IMR-90 (cell line): ENCODE results near the gene ZNF48. TPM values are rescaled to one million over a fixed set of nuclear protein-coding genes. Genes with fewer than 3 reads are reported as not detected.

Experiments used
- ATAC-seq: fragments of 200-7000 bp; cut with Tn5 transposase; 2 replicates; pipeline ENCODE4 v1.9.1; 2020; ENCODE audit warnings: low read depth, mild to moderate bottlenecking, moderate library complexity
- BruUV-seq: library from RNA; stranded (reverse); fragments of 400-500 nt; replicated peaks from 2 replicates; lab custom pipeline; 2021; lab: Mats Ljungman, UMichigan
- CTCF ChIA-PET: fragments of 300-600 bp; formaldehyde crosslinking; extraction: SDS; loops from one replicate; lab custom pipeline; 2021; ENCODE audit warnings: antibody characterized with exemption; lab: Yijun Ruan, JAX
- POLR2A ChIA-PET: fragments of 300-600 bp; sonication (Branson Sonifier 250); formaldehyde crosslinking; loops from one replicate; lab custom pipeline; 2022; ENCODE audit warnings: antibody characterized with exemption; ENCODE audit not compliant: unreplicated experiment; lab: Charles Lee
- DNase-seq: peaks from one replicate; pipeline ENCODE4 v3.0.0; 2013
- H2AFZ ChIP-seq: replicated peaks from 2 replicates; pipeline ENCODE3; 2013; ENCODE audit warnings: low read length, mild to moderate bottlenecking; ENCODE audit not compliant: poor library complexity
- H2AK5ac ChIP-seq: 2 replicates; pipeline ENCODE4 v1.6.1; 2013; ENCODE audit warnings: low read depth, low read length, inconsistent platforms
- H2AK9ac ChIP-seq: replicated peaks from 2 replicates; pipeline ENCODE3; 2013; ENCODE audit warnings: mild to moderate bottlenecking, low read depth, low read length, moderate library complexity; ENCODE audit not compliant: poor library complexity
- H2BK120ac ChIP-seq: 2 replicates; pipeline ENCODE4 v1.6.1; 2013; ENCODE audit warnings: low read depth, low read length, inconsistent platforms
- H2BK15ac ChIP-seq: 3 replicates; pipeline ENCODE4 v1.6.1; 2013; ENCODE audit warnings: low read depth, low read length, inconsistent platforms
- H2BK20ac ChIP-seq: 2 replicates; pipeline ENCODE4 v1.6.1; 2013; ENCODE audit warnings: low read depth, mild to moderate bottlenecking, inconsistent platforms, low read length, moderate library complexity
- H2BK5ac ChIP-seq: 2 replicates; pipeline ENCODE4 v1.6.1; 2013; ENCODE audit warnings: mild to moderate bottlenecking, low read depth, low read length, inconsistent platforms; ENCODE audit not compliant: poor library complexity, severe bottlenecking
- H3K14ac ChIP-seq: replicated peaks from 2 replicates; pipeline ENCODE4 v1.6.1; 2013; ENCODE audit warnings: low read depth, low read length, inconsistent platforms
- H3K18ac ChIP-seq: 2 replicates; pipeline ENCODE4 v1.6.1; 2013; ENCODE audit warnings: low read depth, low read length, control low read depth
- H3K23ac ChIP-seq: 2 replicates; pipeline ENCODE4 v1.6.1; 2013; ENCODE audit warnings: low read depth, low read length, inconsistent platforms
- H3K27ac ChIP-seq: 2 replicates; pipeline ENCODE4 v1.5.1; 2013; ENCODE audit warnings: mild to moderate bottlenecking, control low read depth, low read length; ENCODE audit not compliant: insufficient read depth
- H3K27me3 ChIP-seq: 2 replicates; pipeline ENCODE4 v1.6.1; 2013; ENCODE audit warnings: low read length; ENCODE audit not compliant: control insufficient read depth, insufficient read depth
- H3K36me3 ChIP-seq: 2 replicates; pipeline ENCODE4 v1.6.1; 2013; ENCODE audit warnings: low read length, mixed read lengths; ENCODE audit not compliant: control insufficient read depth, insufficient read depth
- H3K4ac ChIP-seq: 2 replicates; pipeline ENCODE4 v1.6.1; 2013; ENCODE audit warnings: low read depth, low read length, inconsistent platforms
- H3K4me1 ChIP-seq: 2 replicates; pipeline ENCODE4 v1.6.1; 2013; ENCODE audit warnings: low read length, mixed read lengths; ENCODE audit not compliant: control insufficient read depth, insufficient read depth
- H3K4me2 ChIP-seq: 2 replicates; pipeline ENCODE4 v1.6.1; 2013; ENCODE audit warnings: low read depth, mild to moderate bottlenecking, control low read depth, low read length, moderate library complexity
- H3K4me3 ChIP-seq: 2 replicates; pipeline ENCODE4 v1.5.1; 2013; ENCODE audit warnings: low read depth, mild to moderate bottlenecking, control low read depth, low read length, moderate library complexity; ENCODE audit not compliant: insufficient read depth
- H3K56ac ChIP-seq: 2 replicates; pipeline ENCODE4 v1.6.1; 2013; ENCODE audit warnings: low read length, inconsistent platforms; ENCODE audit not compliant: insufficient read depth; ENCODE audit errors: extremely low read depth
- H3K79me1 ChIP-seq, 2 experiments: 2 replicates each; pipeline ENCODE4 v1.6.1; 2013; ENCODE audit warnings: low read length in 2 of 2, inconsistent platforms in 1 of 2, low read depth in 1 of 2
- H3K9ac ChIP-seq: 2 replicates; pipeline ENCODE4 v1.6.1; 2013; ENCODE audit warnings: low read depth, low read length, control low read depth
- H3K9me1 ChIP-seq: 2 replicates; pipeline ENCODE4 v1.6.1; 2013; ENCODE audit warnings: low read length, inconsistent platforms; ENCODE audit not compliant: insufficient read depth
- H3K9me3 ChIP-seq: 2 replicates; pipeline ENCODE4 v1.6.1; 2013; ENCODE audit warnings: low read length; ENCODE audit not compliant: control insufficient read depth, insufficient read depth
- H4K20me1 ChIP-seq: 2 replicates; pipeline ENCODE4 v1.6.1; 2013; ENCODE audit warnings: low read length, inconsistent platforms; ENCODE audit not compliant: insufficient read depth
- H4K5ac ChIP-seq: 2 replicates; pipeline ENCODE4 v1.6.1; 2013; ENCODE audit warnings: mild to moderate bottlenecking, low read depth, low read length, control low read depth
- H4K8ac ChIP-seq, 2 experiments: 2 replicates each; pipeline ENCODE4 v1.6.1; 2013; ENCODE audit warnings: low read depth in 2 of 2, low read length in 2 of 2, control low read depth in 1 of 2, inconsistent platforms in 1 of 2
- H4K91ac ChIP-seq: 2 replicates; pipeline ENCODE4 v1.6.1; 2013; ENCODE audit warnings: low read depth, low read length, inconsistent platforms; ENCODE audit not compliant: insufficient read depth
- BHLHE40 ChIP-seq: fragments of 150-350 bp; IDR thresholded peaks from 2 replicates; pipeline ENCODE4 v1.6.1; 2016; ENCODE audit warnings: mild to moderate bottlenecking, low read depth, low read length
- CHD1 ChIP-seq: IDR thresholded peaks from 2 replicates; pipeline ENCODE4 v1.6.1; 2012; ENCODE audit warnings: low read depth, low read length, improper control_type of control experiment
- MAFK ChIP-seq: IDR thresholded peaks from 2 replicates; pipeline ENCODE4 v1.6.1; 2012; ENCODE audit warnings: low read depth, low read length, improper control_type of control experiment
- RCOR1 ChIP-seq: IDR thresholded peaks from 2 replicates; pipeline ENCODE4 v1.6.1; 2012; ENCODE audit warnings: mild to moderate bottlenecking, low read length, improper control_type of control experiment; ENCODE audit not compliant: insufficient replicate concordance
- RFX5 ChIP-seq: IDR thresholded peaks from 2 replicates; pipeline ENCODE4 v1.8.0; 2012; ENCODE audit warnings: low read depth, mild to moderate bottlenecking, low read length, moderate library complexity
- SMC3 ChIP-seq: fragments of 150-350 bp; IDR thresholded peaks from 2 replicates; pipeline ENCODE4 v1.6.1; 2016; ENCODE audit warnings: low read depth, mild to moderate bottlenecking, antibody characterized with exemption, low read length, moderate library complexity
- WGBS, 2 experiments: methylation state at CpG; one replicate each; pipeline versions ENCODE4 v1.1.5 to v1.1.7; 2013; ENCODE audit warnings: missing lambda C conversion rate in 2 of 2; ENCODE audit not compliant: insufficient read length in 1 of 2; ENCODE audit errors: extremely low coverage in 2 of 2; 5-methylcytosine and 5-hydroxymethylcytosine counted together
- dilution Hi-C: fragments of 300-500 bp; cut with HindIII; formaldehyde crosslinking; loops from one replicate; pipeline ENCODE4 v1.14.3; 2018; ENCODE audit warnings: low sequenced_read_pairs; ENCODE audit not compliant: unreplicated experiment
- in situ Hi-C: fragments of 300-500 bp; cut with MboI; formaldehyde crosslinking; loops from 3 replicates; pipeline ENCODE4 v1.14.3; 2019; ENCODE audit warnings: low sequenced_read_pairs, inconsistent platforms, mixed read lengths
- intact Hi-C: fragments of 100-400 bp; cut with micrococcal nuclease; formaldehyde crosslinking; loops from 2 replicates; pipeline ENCODE4 v1.10.0; 2022
- polyA plus RNA-seq, 3 experiments: library from polyadenylated mRNA; depleted of rRNA; stranded (reverse); fragments of >200 nt; gene quantifications; 2 replicates each; pipeline ENCODE4 v1.2.3, GENCODE V29; 2012; ENCODE audit warnings: low replicate concordance in 1 of 3
- total RNA-seq: library from RNA; depleted of rRNA; stranded (reverse); fragments of >200 nt; gene quantifications from 2 replicates; pipeline ENCODE4 v1.2.3, GENCODE V29; 2012
- TF ChIP-seq, protein P1 (sequence below): fragments of 150-350 bp; IDR thresholded peaks from 2 replicates; pipeline ENCODE4 v1.6.1; 2016; ENCODE audit warnings: low read depth, mild to moderate bottlenecking, low read length, moderate library complexity, borderline replicate concordance
- TF ChIP-seq, protein P2 (sequence below): conservative IDR thresholded peaks from 2 replicates; pipeline ENCODE4 v1.5.1; 2012; ENCODE audit warnings: mild to moderate bottlenecking, low read depth, low read length, improper control_type of control experiment

Gene ZNF48
- total and polyA plus RNA-seq, 2 of the 4 experiments (the other 2 are of a cell fraction) = 5.8 to 6.6 TPM

DNA sequence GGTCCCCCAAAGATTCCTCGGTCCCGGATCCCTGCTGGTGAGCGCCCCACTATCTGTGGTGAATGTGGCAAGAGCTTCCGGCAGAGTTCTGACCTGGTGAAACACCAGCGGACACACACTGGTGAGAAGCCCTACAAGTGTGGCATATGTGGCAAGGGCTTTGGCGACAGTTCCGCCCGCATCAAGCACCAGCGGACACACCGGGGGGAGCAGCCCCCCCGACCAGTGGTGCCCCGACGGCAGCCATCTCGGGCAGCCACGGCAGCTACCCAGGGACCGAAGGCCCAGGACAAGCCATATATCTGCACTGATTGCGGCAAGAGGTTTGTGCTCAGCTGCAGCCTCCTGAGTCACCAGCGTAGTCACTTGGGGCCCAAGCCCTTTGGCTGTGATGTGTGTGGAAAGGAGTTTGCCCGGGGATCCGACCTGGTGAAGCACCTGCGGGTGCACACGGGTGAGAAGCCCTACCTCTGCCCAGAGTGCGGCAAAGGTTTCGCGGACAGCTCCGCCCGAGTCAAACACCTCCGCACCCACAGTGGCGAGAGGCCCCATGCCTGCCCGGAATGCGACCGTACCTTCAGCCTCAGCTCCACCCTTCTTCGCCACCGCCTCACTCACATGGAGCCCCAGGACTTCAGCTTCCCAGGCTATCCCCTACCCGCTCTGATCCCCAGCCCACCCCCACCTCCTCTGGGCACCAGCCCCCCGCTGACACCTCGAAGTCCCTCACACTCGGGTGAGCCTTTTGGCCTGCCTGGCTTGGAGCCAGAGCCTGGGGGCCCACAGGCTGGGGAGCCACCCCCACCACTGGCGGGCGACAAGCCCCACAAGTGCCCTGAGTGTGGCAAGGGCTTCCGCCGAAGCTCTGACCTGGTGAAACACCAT is 2.8 kb downstream of the ZNF48 start:
- H2AK5ac ChIP-seq = no peak overlapping the region
- H4K20me1 ChIP-seq = no peaks in the 10 kb centered on the region
- dilution Hi-C loops = no loop called here
- peaks cover 0 to 52% of the 10 kb centered on the region in 2 experiments for H3K79me1 ChIP-seq
- intact Hi-C loops = no loop called here
- no peak overlapping the region for H3K9ac ChIP-seq
- 93% methylated on average over 34 of the region's 42 CpGs; no CpG with 5 or more reads in 1 of the 2 experiments for WGBS, 2 experiments
- ChIA-PET POLR2A (no interaction called here), CTCF (no interaction called here)
- in situ Hi-C loops = no loop called here
- no peak overlapping the region for H3K27ac ChIP-seq
- H3K9me1 ChIP-seq = peaks cover 4% of the 10 kb centered on the region; the same call in 1 of the 2 replicates
- H3K4me2 ChIP-seq = no peak overlapping the region
- H2BK15ac ChIP-seq = no peak overlapping the region
- H4K91ac ChIP-seq = no peak overlapping the region
- H3K9me3 ChIP-seq = no peaks in the 10 kb centered on the region
- no peak overlapping the region for H3K14ac ChIP-seq
- H2BK20ac ChIP-seq = no peak overlapping the region
- H4K8ac ChIP-seq = no peak overlapping the region
- no peak for DNase-seq
- no peaks in the 10 kb centered on the region for H3K27me3 ChIP-seq
- no peak overlapping the region for H4K5ac ChIP-seq
- H3K36me3 ChIP-seq = peaks cover 12% of the 10 kb centered on the region; the same call in 1 of the 2 replicates
- H3K23ac ChIP-seq = no peak overlapping the region
- no peak overlapping the region for H2BK5ac ChIP-seq
- no peak overlapping the region for H3K4me3 ChIP-seq
- H3K4ac ChIP-seq = no peak overlapping the region
- no peak overlapping the region for H2AFZ ChIP-seq
- no peak overlapping the region for H3K18ac ChIP-seq
- no TSS peak for BruUV-seq
- no peak overlapping the region for H3K56ac ChIP-seq
- no peak for ATAC-seq
- no peak overlapping the region for H2BK120ac ChIP-seq
- TF ChIP-seq CHD1 (no peak), RFX5 (no peak), MAFK (no peak), RCOR1 (no peak), SMC3 (no peak), BHLHE40 (no peak)
- TF ChIP-seq, protein P1, sequence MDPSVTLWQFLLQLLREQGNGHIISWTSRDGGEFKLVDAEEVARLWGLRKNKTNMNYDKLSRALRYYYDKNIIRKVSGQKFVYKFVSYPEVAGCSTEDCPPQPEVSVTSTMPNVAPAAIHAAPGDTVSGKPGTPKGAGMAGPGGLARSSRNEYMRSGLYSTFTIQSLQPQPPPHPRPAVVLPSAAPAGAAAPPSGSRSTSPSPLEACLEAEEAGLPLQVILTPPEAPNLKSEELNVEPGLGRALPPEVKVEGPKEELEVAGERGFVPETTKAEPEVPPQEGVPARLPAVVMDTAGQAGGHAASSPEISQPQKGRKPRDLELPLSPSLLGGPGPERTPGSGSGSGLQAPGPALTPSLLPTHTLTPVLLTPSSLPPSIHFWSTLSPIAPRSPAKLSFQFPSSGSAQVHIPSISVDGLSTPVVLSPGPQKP = no peak
- TF ChIP-seq, protein P2, sequence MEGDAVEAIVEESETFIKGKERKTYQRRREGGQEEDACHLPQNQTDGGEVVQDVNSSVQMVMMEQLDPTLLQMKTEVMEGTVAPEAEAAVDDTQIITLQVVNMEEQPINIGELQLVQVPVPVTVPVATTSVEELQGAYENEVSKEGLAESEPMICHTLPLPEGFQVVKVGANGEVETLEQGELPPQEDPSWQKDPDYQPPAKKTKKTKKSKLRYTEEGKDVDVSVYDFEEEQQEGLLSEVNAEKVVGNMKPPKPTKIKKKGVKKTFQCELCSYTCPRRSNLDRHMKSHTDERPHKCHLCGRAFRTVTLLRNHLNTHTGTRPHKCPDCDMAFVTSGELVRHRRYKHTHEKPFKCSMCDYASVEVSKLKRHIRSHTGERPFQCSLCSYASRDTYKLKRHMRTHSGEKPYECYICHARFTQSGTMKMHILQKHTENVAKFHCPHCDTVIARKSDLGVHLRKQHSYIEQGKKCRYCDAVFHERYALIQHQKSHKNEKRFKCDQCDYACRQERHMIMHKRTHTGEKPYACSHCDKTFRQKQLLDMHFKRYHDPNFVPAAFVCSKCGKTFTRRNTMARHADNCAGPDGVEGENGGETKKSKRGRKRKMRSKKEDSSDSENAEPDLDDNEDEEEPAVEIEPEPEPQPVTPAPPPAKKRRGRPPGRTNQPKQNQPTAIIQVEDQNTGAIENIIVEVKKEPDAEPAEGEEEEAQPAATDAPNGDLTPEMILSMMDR = no peak
- no peak overlapping the region for H2AK9ac ChIP-seq
- H3K4me1 ChIP-seq = peaks cover 10% of the 10 kb centered on the region
